Ishikawa (cell line): ENCODE data around the gene PPIP5K2.

Experiments
- CEBPB ChIP-seq: IDR thresholded peaks from 2 replicates; pipeline ENCODE4 v1.6.1; 2012
- CREB1 ChIP-seq: IDR thresholded peaks from 2 replicates; pipeline ENCODE4 v1.6.1; 2012; ENCODE audit warnings: low read depth
- EGR1 ChIP-seq: IDR thresholded peaks from 2 replicates; pipeline ENCODE4 v1.6.1; 2012
- EP300 ChIP-seq: IDR thresholded peaks from 2 replicates; pipeline ENCODE4 v1.6.1; 2012; ENCODE audit warnings: borderline replicate concordance
- FOXM1 ChIP-seq: IDR thresholded peaks from 2 replicates; pipeline ENCODE4 v1.6.1; 2012; ENCODE audit warnings: low read depth, borderline replicate concordance
- NFIC ChIP-seq: IDR thresholded peaks from 2 replicates; pipeline ENCODE4 v1.6.1; 2012
- RAD21 ChIP-seq: IDR thresholded peaks from 2 replicates; pipeline ENCODE4 v1.6.1; 2012; ENCODE audit warnings: low read depth
- TAF1 ChIP-seq: IDR thresholded peaks from 2 replicates; pipeline ENCODE4 v1.6.1; 2012; ENCODE audit warnings: low read depth, mild to moderate bottlenecking
- TCF12 ChIP-seq: IDR thresholded peaks from 2 replicates; pipeline ENCODE4 v1.6.1; 2012; ENCODE audit warnings: low read depth
- TEAD4 ChIP-seq: IDR thresholded peaks from 2 replicates; pipeline ENCODE4 v1.6.1; 2012
- YY1 ChIP-seq: IDR thresholded peaks from 2 replicates; pipeline ENCODE4 v1.6.1; 2012; ENCODE audit warnings: low read depth
- ZBTB7A ChIP-seq: IDR thresholded peaks from 2 replicates; pipeline ENCODE4 v1.6.1; 2012; ENCODE audit warnings: low read depth
- TF ChIP-seq, protein P1 (sequence below): IDR thresholded peaks from 2 replicates; pipeline ENCODE4 v1.6.1; 2012
- TF ChIP-seq, protein P2 (sequence below): IDR thresholded peaks from 2 replicates; pipeline ENCODE4 v1.6.1; 2012
- TF ChIP-seq, protein P3 (sequence below): IDR thresholded peaks from 2 replicates; pipeline ENCODE4 v1.6.1; 2012; ENCODE audit warnings: low read depth, mild to moderate bottlenecking

The PPIP5K2 gene

GRCh38 chr5:103228588-103228987 is 108.5 kb downstream of the PPIP5K2 start:
- TF ChIP-seq YY1, result no peak
- TF ChIP-seq, protein P1, sequence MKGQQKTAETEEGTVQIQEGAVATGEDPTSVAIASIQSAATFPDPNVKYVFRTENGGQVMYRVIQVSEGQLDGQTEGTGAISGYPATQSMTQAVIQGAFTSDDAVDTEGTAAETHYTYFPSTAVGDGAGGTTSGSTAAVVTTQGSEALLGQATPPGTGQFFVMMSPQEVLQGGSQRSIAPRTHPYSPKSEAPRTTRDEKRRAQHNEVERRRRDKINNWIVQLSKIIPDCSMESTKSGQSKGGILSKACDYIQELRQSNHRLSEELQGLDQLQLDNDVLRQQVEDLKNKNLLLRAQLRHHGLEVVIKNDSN, result no peak
- no peak for TF ChIP-seq RAD21
- no peak for TF ChIP-seq TAF1
- TF ChIP-seq CEBPB, result no peak
- TF ChIP-seq EP300, result no peak
- no peak for TF ChIP-seq TCF12
- TF ChIP-seq ZBTB7A, result no peak
- no peak for TF ChIP-seq TEAD4

GRCh38 chr5:103232393-103232999 is 112.4 kb downstream of the PPIP5K2 start:
- TF ChIP-seq EP300, result no peak
- TF ChIP-seq TAF1, result no peak
- peak; percentile 80 for TF ChIP-seq RAD21

- TF ChIP-seq NFIC, result peak; percentile 20; the same call in 1 of the 2 replicates
- TF ChIP-seq EGR1, result no peak
These were observed 114.3 kb downstream of the PPIP5K2 start for GRCh38 chr5:103234239-103234975.

DNA sequence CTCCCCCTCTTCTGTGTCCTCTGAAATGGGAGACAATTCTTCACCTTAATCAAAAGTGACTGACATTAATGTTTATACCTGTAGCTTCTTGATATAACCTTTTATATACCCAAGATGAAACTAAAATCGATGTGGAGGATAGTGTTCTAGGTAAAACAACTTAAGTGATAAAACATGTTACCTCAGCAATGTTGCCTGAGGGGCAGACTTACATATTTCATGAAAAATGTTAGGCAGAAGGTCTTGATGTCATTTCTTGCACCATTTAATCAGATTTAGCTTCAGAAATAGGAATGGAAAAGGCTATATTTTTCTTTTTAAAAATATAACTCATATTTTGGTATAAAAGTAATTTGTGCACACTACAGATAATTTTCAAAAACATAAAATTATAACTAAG is 115.8 kb downstream of the PPIP5K2 start:
- TF ChIP-seq ZBTB7A (no peak), RAD21 (no peak), CREB1 (no peak), NFIC (no peak), TCF12 (no peak), TEAD4 (no peak), YY1 (no peak), EGR1 (no peak), TAF1 (no peak), CEBPB (no peak), EP300 (no peak), FOXM1 (no peak)
- TF ChIP-seq, protein P2, sequence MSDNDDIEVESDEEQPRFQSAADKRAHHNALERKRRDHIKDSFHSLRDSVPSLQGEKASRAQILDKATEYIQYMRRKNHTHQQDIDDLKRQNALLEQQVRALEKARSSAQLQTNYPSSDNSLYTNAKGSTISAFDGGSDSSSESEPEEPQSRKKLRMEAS, result no peak
- TF ChIP-seq, protein P1, result no peak
- TF ChIP-seq, protein P3, sequence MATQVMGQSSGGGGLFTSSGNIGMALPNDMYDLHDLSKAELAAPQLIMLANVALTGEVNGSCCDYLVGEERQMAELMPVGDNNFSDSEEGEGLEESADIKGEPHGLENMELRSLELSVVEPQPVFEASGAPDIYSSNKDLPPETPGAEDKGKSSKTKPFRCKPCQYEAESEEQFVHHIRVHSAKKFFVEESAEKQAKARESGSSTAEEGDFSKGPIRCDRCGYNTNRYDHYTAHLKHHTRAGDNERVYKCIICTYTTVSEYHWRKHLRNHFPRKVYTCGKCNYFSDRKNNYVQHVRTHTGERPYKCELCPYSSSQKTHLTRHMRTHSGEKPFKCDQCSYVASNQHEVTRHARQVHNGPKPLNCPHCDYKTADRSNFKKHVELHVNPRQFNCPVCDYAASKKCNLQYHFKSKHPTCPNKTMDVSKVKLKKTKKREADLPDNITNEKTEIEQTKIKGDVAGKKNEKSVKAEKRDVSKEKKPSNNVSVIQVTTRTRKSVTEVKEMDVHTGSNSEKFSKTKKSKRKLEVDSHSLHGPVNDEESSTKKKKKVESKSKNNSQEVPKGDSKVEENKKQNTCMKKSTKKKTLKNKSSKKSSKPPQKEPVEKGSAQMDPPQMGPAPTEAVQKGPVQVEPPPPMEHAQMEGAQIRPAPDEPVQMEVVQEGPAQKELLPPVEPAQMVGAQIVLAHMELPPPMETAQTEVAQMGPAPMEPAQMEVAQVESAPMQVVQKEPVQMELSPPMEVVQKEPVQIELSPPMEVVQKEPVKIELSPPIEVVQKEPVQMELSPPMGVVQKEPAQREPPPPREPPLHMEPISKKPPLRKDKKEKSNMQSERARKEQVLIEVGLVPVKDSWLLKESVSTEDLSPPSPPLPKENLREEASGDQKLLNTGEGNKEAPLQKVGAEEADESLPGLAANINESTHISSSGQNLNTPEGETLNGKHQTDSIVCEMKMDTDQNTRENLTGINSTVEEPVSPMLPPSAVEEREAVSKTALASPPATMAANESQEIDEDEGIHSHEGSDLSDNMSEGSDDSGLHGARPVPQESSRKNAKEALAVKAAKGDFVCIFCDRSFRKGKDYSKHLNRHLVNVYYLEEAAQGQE, result no peak

- TF ChIP-seq EGR1 (no peak), NFIC (no peak), FOXM1 (no peak), YY1 (no peak), TCF12 (no peak), EP300 (no peak), TAF1 (no peak), CREB1 (no peak), ZBTB7A (no peak), RAD21 (no peak), CEBPB (no peak), TEAD4 (no peak)
- TF ChIP-seq, protein P2, result no peak
- TF ChIP-seq, protein P3, result no peak
These were observed 117.7 kb downstream of the PPIP5K2 start for GRCh38 chr5:103237778-103238177.

- no peak for TF ChIP-seq YY1
- TF ChIP-seq RAD21, result no peak
- no peak for TF ChIP-seq CREB1
- TF ChIP-seq TAF1, result no peak
These were observed 123.6 kb downstream of the PPIP5K2 start for GRCh38 chr5:103243665-103244064.
